GM12874 (cell line): ENCODE data around the gene DAZAP1.

Experiments
- CTCF ChIP-seq: IDR thresholded peaks from 2 replicates; pipeline ENCODE4 v1.5.1; 2011; ENCODE audit warnings: low read depth, mild to moderate bottlenecking, control low read depth, low read length, moderate library complexity; ENCODE audit not compliant: insufficient read depth

The DAZAP1 gene

DNA sequence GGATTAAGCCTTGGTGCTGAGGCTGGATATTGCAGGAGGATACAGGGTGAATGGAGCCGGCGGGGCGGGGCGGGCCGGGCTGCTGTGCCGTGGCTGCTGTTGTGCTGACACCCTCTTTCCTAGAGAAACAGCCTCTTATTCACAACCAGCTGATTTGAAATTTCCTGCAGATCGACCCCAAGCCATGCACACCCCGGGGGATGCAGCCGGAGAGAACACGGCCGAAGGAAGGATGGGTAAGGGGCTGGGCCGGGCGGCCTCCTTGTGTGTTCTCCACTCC is 11.1 kb downstream of the DAZAP1 start:
- TF ChIP-seq CTCF: no peak

DNA sequence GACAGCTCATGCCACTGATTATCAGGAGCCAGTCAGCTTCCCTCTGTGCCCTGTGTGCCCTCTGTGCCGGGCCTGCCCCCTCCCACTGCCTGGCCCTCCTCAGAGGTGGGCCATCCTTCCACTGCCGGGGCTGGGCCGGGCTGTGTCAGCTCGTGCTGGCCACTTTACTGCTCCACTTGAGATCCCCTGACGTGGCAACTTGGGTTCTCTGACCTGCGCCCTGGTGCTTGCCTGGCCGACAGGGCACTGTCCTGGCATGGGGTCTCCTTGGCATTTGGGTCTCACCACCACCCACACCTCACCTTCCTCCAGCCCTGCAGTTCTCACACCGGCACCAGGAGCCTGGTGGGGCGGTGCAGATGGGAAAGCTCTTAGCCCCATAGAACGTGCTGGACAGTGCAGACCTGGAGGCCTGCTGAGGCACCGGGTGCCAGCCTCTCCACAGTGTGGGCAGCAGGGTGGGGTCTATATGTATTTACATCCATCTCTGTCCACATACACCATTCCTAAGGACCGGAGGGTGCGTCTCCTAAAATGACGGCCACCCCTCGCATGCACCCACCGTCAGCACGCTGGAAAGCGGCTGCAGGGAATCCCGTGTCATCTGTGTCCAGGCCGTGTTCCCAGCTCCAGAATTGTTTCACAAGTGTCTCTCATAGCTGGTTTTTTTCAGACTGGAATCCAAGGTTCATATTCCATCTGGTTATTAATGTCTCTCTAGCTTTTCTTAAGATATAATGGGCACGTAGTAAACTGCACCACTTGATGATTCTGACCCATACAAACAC is 11.8 kb downstream of the DAZAP1 start:
- TF ChIP-seq CTCF: no peak

DNA sequence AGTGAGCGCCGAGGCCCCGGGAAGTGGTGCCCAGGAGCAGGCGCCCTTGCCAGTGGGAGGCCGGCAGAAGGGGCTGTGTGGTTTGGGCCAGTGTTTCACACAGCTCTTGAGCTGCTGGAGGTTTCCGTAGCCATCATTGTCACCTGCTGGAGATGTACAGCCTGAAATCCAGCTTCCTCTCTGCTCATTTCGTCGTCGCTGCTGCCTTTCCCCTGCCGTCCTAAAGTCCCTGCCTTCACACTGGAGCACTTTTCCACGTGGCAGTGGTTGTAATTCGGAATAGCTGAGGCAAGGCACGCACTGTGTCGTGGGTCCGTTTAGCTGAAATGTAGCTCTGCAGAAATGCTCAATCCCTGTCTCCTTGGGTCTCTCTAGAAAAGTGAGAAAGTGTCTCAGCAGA is 13.2 kb downstream of the DAZAP1 start:
- TF ChIP-seq CTCF: no peak

DNA sequence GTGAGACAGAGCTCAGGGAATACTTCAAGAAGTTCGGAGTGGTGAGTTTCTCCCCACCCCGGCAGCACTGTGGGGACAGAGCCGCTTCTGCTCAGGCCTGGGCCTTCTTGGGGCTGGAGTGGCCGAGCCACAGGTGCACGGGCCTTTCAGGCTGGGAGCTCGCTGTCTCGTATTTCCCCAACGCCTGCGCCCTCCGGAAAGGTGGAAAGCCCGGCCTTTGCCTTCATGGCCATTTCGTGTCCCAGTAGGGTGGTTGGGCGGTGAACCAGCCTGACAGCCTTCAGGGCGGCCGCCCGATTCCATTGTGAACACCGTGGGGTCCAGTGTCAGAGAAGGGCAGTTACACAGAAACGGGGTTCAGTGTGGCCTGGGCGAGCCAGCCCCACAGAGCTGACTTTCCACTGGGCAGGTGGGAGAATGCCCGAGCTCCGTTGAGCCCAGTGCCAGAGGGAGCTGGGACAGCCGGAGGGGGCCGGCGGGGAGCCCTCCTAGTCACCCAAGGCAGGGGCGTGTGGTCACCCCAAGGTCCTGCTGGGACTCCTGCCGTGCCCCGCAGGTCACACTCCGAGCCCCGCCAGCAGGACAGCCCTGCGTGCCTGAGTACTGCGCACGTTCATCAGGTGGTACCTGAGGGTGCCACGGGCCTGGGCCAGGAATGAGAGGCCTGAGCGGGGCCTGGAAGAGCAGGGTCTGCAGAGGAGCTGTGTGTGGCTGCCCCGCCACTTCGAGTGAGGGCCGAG is 14.0 kb downstream of the DAZAP1 start:
- TF ChIP-seq CTCF: no peak

GRCh38 chr19:1421958-1422305 is 14.5 kb downstream of the DAZAP1 start:
- TF ChIP-seq CTCF: no peak

- no peak for TF ChIP-seq CTCF
These were observed 15.0 kb downstream of the DAZAP1 start for GRCh38 chr19:1422360-1422759.

GRCh38 chr19:1422943-1423342 is 15.6 kb downstream of the DAZAP1 start:
- no peak for TF ChIP-seq CTCF
